Activated T-helper 1 cell treated with anti-CD3 and anti-CD28 coated beads, Interleukin-12 subunit alpha, Interleukin-12 subunit beta, Interleukin-2, Interleukin-4 antibody, amounts not matched to agents 30 ng/mL and 10 ng/mL and 1 ng/mL, durations not matched to agents 14 hours and 24 hours and 36 hours (primary cell): Measurements from ENCODE around the gene TFAP2D. TPM values are rescaled to one million over a fixed set of nuclear protein-coding genes. Genes with fewer than 3 reads are reported as not detected.

Source experiments
- total RNA-seq: library from RNA; stranded (reverse); gene quantifications from 2 replicates; pipeline ENCODE4 v1.2.3, GENCODE V29; 2022

Gene TFAP2D
- total RNA-seq, 1 donor from 2014 or later: not detected

Other genes with a start within 250 kb of the TFAP2D start
- gene TFAP2B, start 105.3 kb downstream of the TFAP2D start, total RNA-seq: not detected in 2 replicates